Stimulated activated CD8-positive, alpha-beta memory T cell treated with anti-CD3 and anti-CD28 coated beads, Interleukin-7, amount 100 ng/mL, for 4 hours (primary cell): ENCODE data around the gene TMEM31.
"Not testable (repeated sequence)": the region's sequence is repeated elsewhere in the genome, so short reads cannot be mapped to it uniquely, and the experiment has no call there.

Experiments used
- DNase-seq, 2 donors: peaks; one replicate each; pipeline ENCODE4 v3.0.0-alpha.2; 2020; ENCODE audit warnings: low read depth in 2 of 2

TMEM31 gene

DNA sequence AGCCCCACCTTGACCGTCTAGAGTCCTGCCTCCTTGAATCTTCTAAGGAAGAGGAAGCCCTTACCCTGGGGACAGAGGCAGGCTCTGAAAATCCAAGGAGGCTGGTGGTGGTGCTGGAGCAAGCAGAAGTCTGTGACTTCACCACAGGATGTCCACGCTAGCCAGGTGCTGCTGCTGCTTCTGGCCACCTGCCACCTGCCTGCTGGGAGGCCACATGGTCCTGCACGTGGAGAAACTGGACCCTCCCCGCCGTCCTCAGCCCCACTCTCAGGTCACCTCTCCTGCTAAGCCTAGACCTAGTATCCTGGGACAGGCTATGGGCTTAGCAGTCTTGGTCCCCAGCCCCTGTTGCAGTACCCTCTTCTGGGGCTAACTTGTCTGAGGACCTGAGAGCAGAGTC is 15.8 kb downstream of the TMEM31 start:
- DNase-seq = no peak

DNA sequence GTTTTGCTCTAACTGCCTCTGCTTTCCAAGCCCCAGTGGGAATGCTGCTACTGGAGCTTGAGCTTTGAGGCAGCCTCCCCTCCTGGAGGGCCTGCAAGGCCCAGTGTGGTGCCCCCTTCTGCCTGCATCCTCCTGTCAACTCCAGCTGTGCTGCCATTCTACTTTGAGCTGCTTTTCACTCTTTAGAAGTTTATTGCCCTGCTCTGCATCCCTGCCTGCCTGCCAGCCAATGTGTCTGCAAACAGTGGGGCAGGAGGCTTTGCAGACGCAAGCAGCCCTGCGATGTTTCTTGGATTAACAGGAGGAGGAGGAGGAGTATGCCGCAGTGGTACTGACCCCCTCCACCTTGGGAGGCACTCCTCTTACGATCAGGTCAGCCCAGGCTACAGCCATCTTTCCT is 16.4 kb downstream of the TMEM31 start:
- no peak for DNase-seq

DNA sequence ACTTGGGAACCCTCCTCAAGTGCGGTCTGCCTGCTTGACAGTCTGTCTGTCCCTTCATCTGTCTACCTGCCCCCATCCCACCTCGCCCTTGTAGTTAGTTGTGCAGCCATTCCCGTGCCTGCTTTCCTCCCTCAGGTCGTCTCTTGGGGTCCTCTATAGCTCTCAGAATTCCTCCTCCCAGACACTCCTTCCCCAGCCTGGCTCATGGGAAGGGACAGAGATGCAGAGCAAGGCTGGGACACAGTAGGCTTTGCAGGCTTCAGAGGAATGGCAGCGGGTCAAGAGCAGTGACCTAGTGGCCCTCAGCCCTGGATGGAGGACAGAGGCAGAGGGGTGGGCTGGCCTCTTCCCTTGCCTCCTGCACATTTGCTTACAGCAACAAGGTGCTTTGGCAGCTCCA is 18.3 kb downstream of the TMEM31 start:
- no peak for DNase-seq

DNA sequence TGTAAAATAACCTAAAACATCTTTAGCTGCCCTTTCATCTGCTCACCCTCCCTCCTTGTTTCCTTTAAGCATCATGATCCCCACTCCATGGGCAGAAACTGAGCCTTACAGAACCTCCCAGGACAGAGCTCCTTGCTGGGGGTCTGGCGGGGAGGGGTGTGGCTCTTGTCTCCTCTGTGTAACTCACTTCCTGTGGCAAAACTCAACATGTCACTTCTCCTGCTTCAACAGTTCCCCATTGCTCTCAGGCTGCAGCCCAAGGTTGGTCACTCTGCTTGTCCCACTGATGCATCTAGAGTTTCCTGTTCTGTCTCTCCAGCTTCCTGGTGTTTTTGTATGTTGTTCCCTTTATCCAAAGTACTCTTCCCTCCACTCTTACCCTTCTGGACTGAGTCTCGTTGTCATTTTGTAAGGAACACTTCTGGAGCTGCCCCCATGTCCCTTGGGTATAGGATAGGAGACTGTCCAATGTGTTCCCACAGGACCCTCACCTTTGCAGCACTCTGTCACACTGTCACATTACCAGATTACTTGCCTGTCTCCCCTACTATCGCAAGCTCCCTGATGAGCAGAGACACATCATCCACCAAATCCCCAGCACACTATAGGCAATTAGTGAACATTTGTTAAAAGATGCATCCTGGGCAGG is 19.6 kb downstream of the TMEM31 start:
- no peak for DNase-seq

DNA sequence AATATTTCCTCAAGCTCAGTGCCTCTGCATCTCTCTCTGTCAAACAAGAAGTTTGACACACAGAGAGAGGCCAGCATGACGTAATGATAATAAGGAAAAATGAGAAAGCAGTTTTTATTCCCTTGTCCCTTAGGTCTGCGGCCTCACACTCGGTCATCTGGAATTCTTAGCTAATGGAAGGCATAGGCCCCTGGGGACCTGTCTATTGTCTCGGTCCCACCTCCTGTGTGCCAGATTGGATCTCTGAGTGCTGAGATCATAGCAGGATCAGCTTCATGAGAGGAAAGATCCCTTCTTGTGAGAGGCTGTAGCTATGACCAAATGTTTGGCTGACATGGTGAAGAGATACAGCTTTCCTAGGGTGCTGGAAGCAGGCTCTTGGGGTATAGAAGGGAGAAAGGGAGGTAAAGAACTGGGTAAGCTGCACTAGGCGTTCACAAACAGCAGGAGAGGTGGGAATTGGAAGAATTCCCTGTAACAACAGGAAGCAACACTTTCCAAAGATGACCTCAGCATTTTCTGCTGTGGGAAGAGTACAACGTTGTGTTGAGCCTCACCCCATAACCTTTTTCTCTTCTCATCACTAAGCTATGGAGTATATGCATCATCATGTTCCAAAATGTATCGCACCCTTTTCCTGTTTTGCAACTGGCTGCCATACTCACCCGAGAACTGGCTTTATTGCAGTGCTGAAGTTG is 20.2 kb downstream of the TMEM31 start:
- DNase-seq = no peak

DNA sequence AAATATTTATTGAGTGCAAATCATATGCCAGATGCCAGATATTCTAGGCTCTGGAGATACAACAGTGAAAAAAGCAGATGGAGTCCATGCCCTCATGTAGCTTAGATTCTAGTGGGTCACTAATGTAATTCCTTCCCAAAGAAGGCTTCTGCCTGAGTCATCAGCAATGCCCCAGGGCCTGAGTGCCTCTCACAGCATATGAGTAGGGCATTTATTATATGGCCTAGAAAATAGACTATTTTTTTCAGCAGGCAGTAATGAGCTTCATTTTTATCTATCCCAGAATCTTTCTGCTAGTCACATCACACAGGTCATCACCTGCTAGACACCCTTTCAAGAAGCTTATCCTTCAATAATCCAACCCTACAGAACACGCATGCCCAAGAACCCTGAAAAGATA is 22.3 kb downstream of the TMEM31 start:
- no peak for DNase-seq

DNA sequence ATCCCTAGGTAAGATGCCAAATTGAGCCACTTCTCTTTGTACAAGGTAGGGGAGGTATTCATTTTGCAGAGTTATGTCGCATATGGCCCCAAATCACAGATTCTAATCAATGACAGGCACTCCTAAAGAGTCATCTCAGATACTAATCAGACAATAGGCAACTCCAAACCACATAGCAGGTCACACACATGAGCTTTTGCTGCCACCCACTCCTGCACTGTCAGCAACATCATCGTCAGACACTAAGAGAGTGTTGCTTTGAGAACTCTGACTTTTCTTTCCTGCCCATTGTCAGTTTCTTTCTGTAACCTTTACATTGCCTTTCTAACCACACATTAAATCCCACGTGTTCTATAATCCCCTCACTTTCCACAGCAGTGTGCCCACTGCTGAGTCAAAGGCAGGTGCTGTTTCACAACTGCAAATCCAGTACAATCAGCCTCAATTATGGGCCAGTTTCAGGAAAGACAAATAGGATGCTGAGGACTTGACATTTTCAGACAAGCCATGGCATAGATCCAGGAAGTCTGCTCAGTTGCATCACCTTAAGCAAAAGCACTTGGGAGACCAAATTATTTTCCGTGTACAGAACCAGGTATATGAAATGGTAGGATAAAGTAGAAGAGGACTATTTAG is 23.5 kb downstream of the TMEM31 start:
- DNase-seq = no peak

DNA sequence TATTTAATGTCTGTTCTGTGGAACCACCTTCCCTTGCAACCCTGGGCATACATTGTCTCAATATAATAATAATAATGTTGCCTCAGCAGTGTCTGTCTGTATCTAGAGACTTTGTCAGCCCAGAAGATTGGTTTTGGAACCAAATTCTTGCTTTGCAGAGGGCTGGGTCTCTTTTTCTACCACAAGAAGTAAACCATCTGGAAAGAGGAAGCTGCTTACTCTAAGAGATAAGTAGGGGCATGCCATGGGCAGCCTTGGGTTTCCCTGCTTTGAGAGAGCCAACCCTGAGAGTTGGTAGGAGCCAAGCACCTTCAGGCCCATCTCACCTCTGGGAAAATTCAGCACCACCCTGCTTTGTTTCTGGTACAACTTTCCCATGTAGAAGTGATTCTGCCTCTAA is 27.0 kb downstream of the TMEM31 start:
- no peak for DNase-seq

DNA sequence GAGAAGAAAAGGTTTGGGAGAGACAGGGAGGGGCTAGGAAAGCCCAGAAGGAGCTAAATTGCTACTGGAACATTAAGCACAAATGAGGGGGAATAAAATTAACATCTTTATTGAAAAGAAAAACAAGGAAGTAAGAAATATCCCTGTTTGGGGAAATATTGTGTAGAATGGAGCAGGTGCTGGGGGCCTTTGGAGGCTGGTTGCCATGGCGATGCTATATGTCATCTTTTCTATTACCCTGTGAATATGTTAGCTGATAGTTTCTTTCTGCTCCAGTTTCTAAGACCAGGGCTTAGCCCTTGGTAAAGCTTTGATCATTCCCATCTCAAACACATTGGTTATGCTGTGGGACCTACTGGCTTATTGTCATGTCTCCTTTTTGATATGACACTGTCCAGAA is 28.7 kb downstream of the TMEM31 start:
- DNase-seq = no peak

DNA sequence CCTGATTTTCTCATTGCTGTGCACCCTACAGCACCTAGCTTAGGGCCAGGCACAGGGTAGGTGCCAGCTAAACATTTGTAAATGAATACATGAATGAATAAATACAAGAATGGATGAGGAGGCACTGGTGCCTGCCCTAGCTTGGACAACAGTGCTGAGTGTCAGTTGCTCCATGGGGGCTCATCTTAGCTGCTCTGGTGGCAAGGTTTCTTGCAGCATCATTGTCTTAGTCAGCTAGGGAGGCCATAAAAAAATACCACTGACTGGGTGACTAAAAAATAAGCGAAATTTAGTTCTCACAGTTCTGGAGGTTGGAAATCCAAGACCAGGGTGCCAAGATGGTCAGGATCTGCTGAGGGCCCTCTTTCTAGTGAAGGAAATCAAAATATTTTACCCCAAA is 31.2 kb downstream of the TMEM31 start:
- DNase-seq = no peak

DNA sequence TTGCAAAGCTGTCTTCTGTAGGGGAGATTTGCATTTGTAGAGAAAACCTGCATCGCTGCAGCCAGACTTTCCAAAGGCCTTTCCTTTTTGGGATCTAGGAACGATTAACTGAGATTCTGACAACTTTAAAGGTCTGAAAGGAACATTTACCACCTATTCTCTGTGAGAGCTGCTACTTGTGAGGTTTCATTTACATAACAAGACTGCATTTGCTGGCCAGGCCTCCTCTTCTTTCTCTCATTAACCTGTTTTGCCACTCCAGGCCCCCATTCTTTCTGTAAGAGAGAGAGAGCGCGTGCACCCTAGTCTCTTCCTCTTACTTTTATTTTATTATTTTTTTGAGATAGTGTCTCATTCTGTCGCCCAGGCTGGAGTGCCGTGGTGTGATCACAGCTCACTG is 31.6 kb downstream of the TMEM31 start:
- no peak for DNase-seq

DNA sequence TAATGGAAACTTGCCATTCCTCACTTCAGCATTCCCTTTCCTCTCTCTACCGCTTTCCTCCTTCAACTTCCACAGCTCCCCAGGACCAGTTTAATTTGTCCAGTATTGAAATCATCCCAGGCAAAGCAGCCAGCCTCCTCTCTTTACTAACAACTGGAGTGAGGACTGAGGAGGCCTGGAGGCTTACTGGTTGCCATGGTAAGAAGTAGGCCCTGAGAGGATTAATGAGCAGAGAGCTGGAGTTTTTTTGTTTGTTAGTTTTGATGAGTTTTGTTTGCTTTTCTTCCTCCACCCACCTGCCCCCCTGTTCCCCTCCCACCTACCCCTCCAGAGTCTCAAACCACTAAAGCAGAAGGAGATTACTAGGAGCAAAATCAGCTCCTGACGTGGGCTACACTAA is 36.5 kb downstream of the TMEM31 start:
- no peak for DNase-seq

DNA sequence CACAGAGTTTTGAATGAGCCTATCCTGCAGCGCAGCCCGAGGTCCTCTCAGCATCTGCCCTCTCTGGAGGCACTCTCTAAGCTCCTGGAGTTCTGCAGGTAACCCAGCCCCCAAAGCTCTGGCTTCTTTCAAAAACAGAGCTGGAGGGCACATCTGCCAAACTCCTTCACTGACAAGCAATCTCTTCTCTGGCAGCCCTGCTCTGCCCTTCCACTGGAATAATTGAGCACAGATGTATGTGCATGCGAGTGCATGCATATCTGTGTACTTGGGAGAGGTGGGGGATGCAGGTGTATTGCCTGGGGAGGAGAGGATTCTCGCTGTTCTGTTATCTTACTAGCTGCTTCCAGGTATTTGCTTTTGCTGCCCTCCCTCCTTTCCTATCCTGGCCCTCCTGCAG is 43.7 kb downstream of the TMEM31 start:
- no peak for DNase-seq

DNA sequence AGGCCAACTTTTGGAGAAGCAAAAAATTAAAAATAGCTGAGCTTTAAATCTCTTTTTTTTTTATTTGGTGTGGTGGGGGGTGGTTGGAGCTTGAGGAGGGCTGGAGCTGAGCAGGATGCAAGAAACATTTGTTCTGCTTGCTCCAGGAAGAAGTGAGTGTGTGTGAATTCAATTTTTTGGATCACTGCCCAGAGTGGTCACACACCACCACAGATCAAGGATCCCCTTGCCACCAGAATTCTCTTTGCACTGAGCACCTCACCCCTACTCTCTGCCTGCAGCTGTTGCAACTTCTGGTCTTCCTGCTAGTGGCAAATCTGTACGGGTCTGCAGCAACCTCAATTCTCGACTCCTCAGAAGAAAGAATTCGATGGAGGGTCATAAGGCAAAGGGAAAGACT is 46.0 kb downstream of the TMEM31 start:
- DNase-seq = no peak

DNA sequence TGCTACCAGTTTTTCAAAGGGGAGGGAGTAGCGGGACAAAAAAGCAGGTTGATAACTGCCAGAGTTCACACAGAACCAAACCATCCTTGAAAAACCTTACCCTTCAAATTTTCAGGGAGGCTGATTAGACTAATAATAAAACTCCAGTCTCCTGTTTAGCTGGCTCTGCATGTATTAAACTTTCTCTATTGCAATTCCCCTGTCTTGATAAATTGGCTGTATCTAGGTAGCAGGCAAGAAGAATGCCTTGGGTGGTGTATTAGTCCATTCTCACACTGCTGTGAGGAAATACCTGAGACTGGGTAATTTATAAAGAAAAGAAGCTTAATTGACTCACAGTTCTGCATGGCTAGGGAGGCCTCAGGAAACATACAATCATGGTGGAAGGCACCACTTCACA is 47.8 kb downstream of the TMEM31 start:
- DNase-seq = no peak

DNA sequence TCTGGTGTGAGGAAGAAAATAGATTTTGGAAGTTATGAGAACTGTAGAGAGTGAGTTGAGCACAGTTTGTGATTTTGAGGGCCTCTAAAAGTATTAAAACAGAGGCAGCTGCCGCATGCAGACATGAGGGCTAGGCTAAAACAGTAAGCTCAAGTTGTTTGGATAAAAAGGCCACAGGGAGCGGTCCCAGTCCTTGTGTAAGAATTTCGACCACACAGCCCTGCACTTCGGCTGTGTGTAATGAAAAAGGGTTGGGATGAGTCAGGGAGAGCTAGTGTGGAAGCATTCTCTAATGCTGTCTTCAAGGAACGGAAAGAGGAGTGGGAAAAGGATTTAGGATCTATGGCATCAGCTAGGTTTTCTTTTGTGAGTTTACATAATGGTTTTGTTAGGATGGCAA is 52.8 kb downstream of the TMEM31 start:
- not testable (repeated sequence) for DNase-seq
